A549 (cell line): ENCODE results near the gene RNU1-3.
"Not testable (repeated sequence)": the region's sequence is repeated elsewhere in the genome, so short reads cannot be mapped to it uniquely, and the experiment has no call there.

Experiments used
- CTCF ChIP-seq: fragments of >200 bp; sonication (Bioruptor Twin); formaldehyde crosslinking; IDR thresholded peaks from 3 replicates; pipeline ENCODE4 v1.5.1; 2016
- MAX ChIP-seq: IDR thresholded peaks from 2 replicates; pipeline ENCODE4 v1.6.1; 2012
- POLR2A ChIP-seq: IDR thresholded peaks from 2 replicates; pipeline ENCODE4 v1.6.1; 2012; ENCODE audit warnings: mild to moderate bottlenecking, low read length
- TP53 ChIP-seq: fragments of 250-450 bp; sonication (Bioruptor Pico); IDR thresholded peaks from 2 replicates; pipeline ENCODE4 v1.5.0; 2021; ENCODE audit warnings: mild to moderate bottlenecking, moderate library complexity
- ZNF302 ChIP-seq: fragments of 250-450 bp; sonication (Bioruptor Pico); IDR thresholded peaks from 2 replicates; pipeline ENCODE4 v1.9.0; 2021; ENCODE audit warnings: inconsistent platforms, mild to moderate bottlenecking, moderate library complexity

GRCh38 chr1:16643001-16643411 lies 23.7 kb downstream of the RNU1-3 start:
- TF ChIP-seq MAX; CTCF; POLR2A; ZNF302 (CRISPR knock-in tag); TP53: not testable (repeated sequence)
